GM12801 (cell line): ENCODE measurements around the gene ZWILCH.

Experiments used
- TF ChIP-seq, protein P1 (sequence below): IDR thresholded peaks from one replicate; pipeline ENCODE4 v1.5.1; 2011; ENCODE audit warnings: control low read depth; ENCODE audit not compliant: insufficient read length; ENCODE audit errors: extremely low read depth

ZWILCH gene

DNA sequence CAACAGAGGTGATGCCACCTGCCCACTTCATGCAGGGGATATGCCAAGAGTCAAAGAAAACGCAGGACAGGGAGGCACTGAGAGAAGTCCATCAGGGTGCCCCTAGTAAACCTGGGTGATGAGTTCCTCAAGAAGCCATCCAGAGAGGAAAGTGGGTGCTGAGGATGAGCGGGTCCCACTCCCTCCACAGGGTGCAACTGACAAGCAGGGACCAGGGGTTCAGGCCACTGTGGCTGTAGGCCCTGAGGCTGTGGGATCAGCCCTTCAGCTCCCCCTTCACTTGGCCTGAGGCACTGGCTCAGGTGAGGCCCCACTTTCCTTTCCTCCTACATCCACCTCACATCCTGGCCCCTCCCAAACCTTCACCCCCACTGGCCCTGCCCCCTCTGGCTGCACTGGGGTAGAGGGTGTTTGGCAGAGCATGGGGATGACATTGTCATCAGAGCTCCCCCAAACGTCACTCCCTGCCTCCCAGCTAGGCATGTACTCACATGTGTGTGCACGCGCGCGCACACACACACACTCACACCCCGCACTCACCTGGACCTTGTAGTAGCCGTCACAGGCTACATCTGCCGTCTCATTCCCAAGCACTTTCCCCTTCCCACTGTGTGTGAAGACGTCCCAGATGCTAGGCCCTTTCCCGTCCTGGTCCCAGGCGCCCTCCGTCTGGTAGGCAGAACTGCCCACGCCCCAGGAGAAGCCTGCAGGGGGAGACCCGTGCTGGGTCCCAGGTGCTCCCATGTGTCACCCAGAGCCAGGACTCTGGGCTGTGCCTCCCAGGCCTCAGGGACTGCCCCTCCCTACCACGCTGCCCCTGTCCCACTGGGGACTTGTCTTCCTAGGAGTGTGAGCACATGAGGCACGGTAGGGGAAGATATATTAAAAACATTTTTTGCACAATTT lies 59.3 kb downstream of the ZWILCH start:
- TF ChIP-seq, protein P1, sequence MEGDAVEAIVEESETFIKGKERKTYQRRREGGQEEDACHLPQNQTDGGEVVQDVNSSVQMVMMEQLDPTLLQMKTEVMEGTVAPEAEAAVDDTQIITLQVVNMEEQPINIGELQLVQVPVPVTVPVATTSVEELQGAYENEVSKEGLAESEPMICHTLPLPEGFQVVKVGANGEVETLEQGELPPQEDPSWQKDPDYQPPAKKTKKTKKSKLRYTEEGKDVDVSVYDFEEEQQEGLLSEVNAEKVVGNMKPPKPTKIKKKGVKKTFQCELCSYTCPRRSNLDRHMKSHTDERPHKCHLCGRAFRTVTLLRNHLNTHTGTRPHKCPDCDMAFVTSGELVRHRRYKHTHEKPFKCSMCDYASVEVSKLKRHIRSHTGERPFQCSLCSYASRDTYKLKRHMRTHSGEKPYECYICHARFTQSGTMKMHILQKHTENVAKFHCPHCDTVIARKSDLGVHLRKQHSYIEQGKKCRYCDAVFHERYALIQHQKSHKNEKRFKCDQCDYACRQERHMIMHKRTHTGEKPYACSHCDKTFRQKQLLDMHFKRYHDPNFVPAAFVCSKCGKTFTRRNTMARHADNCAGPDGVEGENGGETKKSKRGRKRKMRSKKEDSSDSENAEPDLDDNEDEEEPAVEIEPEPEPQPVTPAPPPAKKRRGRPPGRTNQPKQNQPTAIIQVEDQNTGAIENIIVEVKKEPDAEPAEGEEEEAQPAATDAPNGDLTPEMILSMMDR = no peak

DNA sequence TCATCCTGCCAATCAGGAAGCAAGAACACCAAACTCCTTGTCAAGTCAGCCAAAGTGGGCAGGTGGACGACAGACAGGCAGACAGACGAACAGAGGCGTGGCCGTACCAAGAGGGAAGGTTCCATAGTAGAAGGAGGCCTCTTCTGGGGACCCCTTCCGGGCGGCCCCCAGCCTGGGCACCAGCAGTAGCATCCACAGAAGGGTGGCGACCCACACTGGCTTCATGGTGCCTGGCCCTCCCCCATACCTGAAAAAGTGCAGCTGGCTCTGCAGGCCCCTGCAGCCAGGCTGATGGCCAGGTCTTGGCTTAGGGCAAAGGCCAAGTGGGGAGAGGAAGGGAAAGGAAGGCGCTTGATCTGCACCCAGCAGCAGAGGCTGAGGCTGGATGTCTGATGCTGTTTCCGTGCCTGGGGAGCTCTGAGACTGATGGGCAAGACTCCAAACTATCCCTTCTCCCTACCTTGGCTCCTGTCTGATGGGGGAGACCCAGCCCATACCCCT lies 60.1 kb downstream of the ZWILCH start:
- TF ChIP-seq, protein P1 = no peak

DNA sequence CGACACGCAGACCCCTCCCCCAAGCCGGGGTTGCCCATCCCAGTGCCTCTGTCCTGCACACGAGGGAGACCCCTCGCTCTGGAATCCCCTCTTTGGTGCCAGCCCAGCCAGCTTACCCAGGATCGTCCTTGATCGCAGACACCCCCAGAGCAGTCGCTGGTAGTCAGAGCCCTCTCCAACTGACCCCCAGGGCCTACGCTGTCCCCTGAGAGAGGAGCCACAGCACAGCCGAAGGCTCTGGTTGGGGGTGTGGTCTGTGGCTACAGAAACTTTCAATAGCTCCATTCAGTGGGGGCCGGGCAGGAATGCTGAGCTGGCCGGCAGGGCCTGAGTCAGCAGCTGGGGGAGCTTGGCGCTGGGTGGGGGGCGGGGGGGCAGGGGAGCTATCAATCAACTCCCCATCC lies 60.6 kb downstream of the ZWILCH start, which contains the start of gene LCTL:
TSS of gene LCTL (minus strand) at position 258 of the 404 bp plus-strand sequence. CDS start 633 bp downstream, outside the sequence.
- TF ChIP-seq, protein P1 = no peak

DNA sequence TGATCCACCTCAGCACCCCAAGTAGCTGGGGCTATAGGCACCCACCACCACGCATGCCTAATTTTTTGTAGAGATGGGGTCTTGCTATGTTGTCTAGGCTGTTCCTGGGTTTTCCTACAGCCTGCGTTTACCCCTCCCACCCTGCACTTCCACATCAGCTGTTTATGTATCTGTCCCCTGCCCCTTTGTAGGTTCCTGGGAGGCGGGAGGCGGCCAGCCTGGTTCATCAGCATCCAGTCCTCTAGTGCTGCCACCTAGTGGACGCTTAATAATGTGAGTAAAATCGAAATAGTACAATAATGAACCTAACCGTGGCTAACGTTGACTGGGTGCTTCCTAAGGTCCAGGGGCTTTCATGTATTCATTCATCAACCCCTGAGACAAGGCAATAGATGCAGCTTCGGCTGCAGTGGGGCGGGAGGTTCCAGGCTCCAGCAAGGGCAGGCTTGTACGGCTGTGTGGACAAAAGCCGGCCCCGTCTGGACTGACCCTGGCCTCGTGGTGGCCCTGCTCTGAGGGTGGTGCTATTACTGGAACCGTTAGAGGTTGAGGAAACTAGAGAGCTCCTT lies 61.9 kb downstream of the ZWILCH start:
- TF ChIP-seq, protein P1 = no peak

DNA sequence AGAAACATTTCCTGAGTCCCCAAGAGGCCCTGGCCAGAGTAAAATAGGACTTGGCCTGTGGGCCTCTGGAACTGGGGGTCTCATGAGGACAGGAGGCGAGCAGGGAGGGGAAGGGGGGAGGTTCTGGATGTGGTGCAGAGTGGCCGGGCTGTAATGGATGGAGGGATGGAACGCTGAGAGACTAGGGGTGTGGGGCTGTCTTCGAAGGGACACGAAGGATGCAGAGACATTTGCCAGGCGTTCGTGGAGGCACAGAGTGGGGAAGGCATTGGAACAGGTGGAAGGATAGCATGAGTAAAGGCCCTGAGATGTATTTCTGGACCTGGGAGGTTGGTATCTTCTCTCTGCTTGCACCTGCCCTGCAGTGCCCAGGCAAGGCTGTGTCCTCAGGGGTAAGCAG lies 62.8 kb downstream of the ZWILCH start:
- TF ChIP-seq, protein P1 = no peak

DNA sequence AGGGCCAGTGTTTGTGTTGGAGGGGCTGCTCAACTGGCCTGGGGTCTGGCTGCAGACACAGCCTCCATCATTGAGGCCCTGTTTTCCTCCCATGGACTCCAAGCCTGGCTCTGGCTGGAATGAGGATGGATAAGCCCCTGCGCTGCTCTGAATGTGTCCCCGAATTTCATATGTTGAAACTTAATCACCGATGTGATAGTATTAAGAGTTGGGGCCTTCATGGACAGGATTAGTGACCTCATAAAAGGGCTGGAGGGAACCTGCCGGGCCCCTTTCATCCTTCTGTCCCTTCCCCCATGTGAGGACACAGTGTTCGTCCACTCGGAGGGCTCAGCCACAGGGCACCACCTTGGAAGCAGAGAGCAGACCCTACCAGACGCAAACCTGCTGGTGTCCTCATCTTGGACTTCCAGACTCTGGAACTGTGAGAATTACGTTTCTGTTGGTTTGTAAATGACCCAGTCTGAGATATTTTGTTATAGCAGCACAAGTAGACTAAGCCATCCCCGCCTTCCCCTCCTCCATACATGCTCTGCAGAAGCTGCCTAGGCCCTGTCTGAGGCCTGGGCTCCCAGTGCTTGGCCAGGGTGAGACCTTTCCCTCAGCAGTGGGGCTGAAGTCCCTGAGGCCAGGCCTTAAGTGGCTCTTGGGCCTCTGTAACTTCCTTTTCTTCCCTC lies 64.5 kb downstream of the ZWILCH start:
- TF ChIP-seq, protein P1 = no peak

DNA sequence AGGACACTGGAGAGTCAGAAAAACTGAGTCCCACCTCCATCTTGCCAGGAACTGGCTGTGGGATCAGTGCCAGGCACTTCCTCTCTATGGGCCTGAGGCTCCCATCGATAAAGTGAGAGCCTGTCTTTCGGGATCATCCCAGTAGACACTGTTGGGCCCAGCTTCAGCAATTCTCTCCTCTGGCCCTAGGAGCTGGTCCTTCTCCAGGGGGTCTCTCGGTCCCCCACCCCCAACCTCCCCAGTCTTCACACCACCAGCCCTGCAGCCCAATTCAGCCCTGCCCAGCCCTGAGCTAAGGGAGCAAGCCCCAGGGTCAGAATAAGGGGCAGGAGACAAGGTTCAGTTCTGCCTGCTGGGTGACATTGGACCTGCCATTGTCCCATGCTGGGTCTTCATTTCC lies 65.2 kb downstream of the ZWILCH start:
- TF ChIP-seq, protein P1 = no peak
